SK-N-SH (cell line): Measurements from ENCODE around the gene RPL5. TPM values are rescaled to one million over a fixed set of nuclear protein-coding genes. Genes with fewer than 3 reads are reported as not detected.

Experiments
- CTCF ChIA-PET: fragments of 300-600, 350-600 bp; formaldehyde crosslinking; extraction: SDS; loops from one replicate; lab custom pipeline; 2021; lab: Yijun Ruan, JAX
- POLR2A ChIA-PET: fragments of 350-600 bp; sonication (Branson Sonifier 250); formaldehyde crosslinking; extraction: SDS; loops from one replicate; lab custom pipeline; 2020; ENCODE audit warnings: antibody characterized with exemption, inconsistent platforms; lab: Yijun Ruan, JAX
- DNase-seq: peaks from one replicate; pipeline ENCODE4 v3.0.0; 2012
- H2AFZ ChIP-seq: fragments of 200-600 bp; sonication (generic); 2 replicates; pipeline ENCODE4 v1.8.1; 2016; ENCODE audit warnings: antibody characterized with exemption, mild to moderate bottlenecking, low read depth
- H3F3A ChIP-seq: fragments of 200-600 bp; sonication (generic); replicated peaks from 2 replicates; pipeline ENCODE3; 2016; ENCODE audit warnings: antibody characterized with exemption, mild to moderate bottlenecking; ENCODE audit not compliant: insufficient read depth
- H3K27ac ChIP-seq, 2 experiments: fragments of 200-500 bp in 1 of 2; fragments of 200-600 bp in 1 of 2; sonication (Bioruptor generic) in 1 of 2; sonication (generic), shearing (Covaris generic) in 1 of 2; 2 replicates each; pipeline versions ENCODE4 v1.5.1 to v1.6.1; 2014 to 2016; ENCODE audit warnings: low read depth in 2 of 2, inconsistent platforms in 1 of 2, low read length in 1 of 2, mild to moderate bottlenecking in 1 of 2, mixed read lengths in 1 of 2
- H3K27me3 ChIP-seq: fragments of 200-600 bp; sonication (generic), shearing (Covaris generic); 2 replicates; pipeline ENCODE4 v1.6.1; 2016; ENCODE audit warnings: mixed run types; ENCODE audit not compliant: insufficient read depth
- H3K36me3 ChIP-seq, 2 experiments: fragments of 200-500 bp in 1 of 2; fragments of 200-600 bp in 1 of 2; sonication (Bioruptor generic) in 1 of 2; sonication (generic) in 1 of 2; replicated peaks in 1 of 2; 2 replicates each; pipeline versions ENCODE3 to v1.5.1; 2014 to 2016; ENCODE audit warnings: low read length in 1 of 2, mild to moderate bottlenecking in 1 of 2; ENCODE audit not compliant: insufficient read depth in 2 of 2, control insufficient read depth in 1 of 2
- H3K4me1 ChIP-seq, 2 experiments: fragments of 200-500 bp in 1 of 2; fragments of 200-600 bp in 1 of 2; sonication (Bioruptor generic) in 1 of 2; sonication (generic), shearing (Covaris generic) in 1 of 2; 2 replicates each; pipeline versions ENCODE4 v1.5.1 to v1.6.1; 2014 to 2016; ENCODE audit warnings: low read depth in 1 of 2, low read length in 1 of 2, mixed run types in 1 of 2; ENCODE audit not compliant: insufficient read depth in 2 of 2, control insufficient read depth in 1 of 2
- H3K4me2 ChIP-seq: fragments of 200-600 bp; sonication (generic), shearing (Covaris generic); 2 replicates; pipeline ENCODE4 v1.6.1; 2017; ENCODE audit warnings: mixed run types
- H3K4me3 ChIP-seq, 2 experiments: fragments of 200-500 bp in 1 of 2; fragments of 200-600 bp in 1 of 2; sonication (Bioruptor generic) in 1 of 2; sonication (generic), shearing (Covaris generic) in 1 of 2; 2 replicates each; pipeline versions ENCODE4 v1.5.1 to v1.8.1; 2014 to 2016; ENCODE audit warnings: low read depth in 2 of 2, inconsistent platforms in 1 of 2, low read length in 1 of 2, mild to moderate bottlenecking in 1 of 2, mixed read lengths in 1 of 2, moderate library complexity in 1 of 2
- H3K79me2 ChIP-seq: fragments of 200-600 bp; sonication (generic); 2 replicates; pipeline ENCODE4 v1.8.1; 2017; ENCODE audit warnings: mild to moderate bottlenecking; ENCODE audit not compliant: insufficient read depth
- H3K9ac ChIP-seq: fragments of 200-600 bp; sonication (generic); 2 replicates; pipeline ENCODE4 v1.6.1; 2017; ENCODE audit warnings: mixed run types
- H3K9me2 ChIP-seq: fragments of 200-600 bp; sonication (generic); 2 replicates; pipeline ENCODE4 v1.6.1; 2017; ENCODE audit warnings: mixed run types
- H3K9me3 ChIP-seq: fragments of 200-600 bp; sonication (generic); 2 replicates; pipeline ENCODE4 v1.6.1; 2017; ENCODE audit warnings: mixed run types, mild to moderate bottlenecking, moderate library complexity
- H4K20me1 ChIP-seq: fragments of 200-600 bp; sonication (generic); 2 replicates; pipeline ENCODE4 v1.6.1; 2017; ENCODE audit warnings: mild to moderate bottlenecking, mixed run types; ENCODE audit not compliant: insufficient read depth
- FOSL2 ChIP-seq: IDR thresholded peaks from 2 replicates; pipeline ENCODE4 v1.4.0; 2012; ENCODE audit warnings: low read depth, mild to moderate bottlenecking, moderate library complexity, borderline replicate concordance
- FOXJ3 ChIP-seq: sonication (generic); formaldehyde crosslinking; IDR thresholded peaks from 2 replicates; pipeline ENCODE4 v1.5.1; 2020; ENCODE audit warnings: mild to moderate bottlenecking, missing genetic modification reagents
- FOXM1 ChIP-seq: IDR thresholded peaks from 2 replicates; pipeline ENCODE4 v1.4.0; 2012; ENCODE audit warnings: low read depth, mild to moderate bottlenecking
- NRF1 ChIP-seq: IDR thresholded peaks from 2 replicates; pipeline ENCODE4 v1.6.1; 2012; ENCODE audit warnings: low read depth, mild to moderate bottlenecking, low read length
- RFX5 ChIP-seq: IDR thresholded peaks from 2 replicates; pipeline ENCODE4 v1.6.1; 2012; ENCODE audit warnings: mild to moderate bottlenecking, improper control_type of control experiment, low read length
- SMC3 ChIP-seq: IDR thresholded peaks from 2 replicates; pipeline ENCODE4 v1.6.1; 2012; ENCODE audit warnings: low read depth, low read length, improper control_type of control experiment
- WGBS: methylation state at CpG from one replicate; pipeline ENCODE4 v1.1.6; 2017; ENCODE audit warnings: low lambda C conversion rate; 5-methylcytosine and 5-hydroxymethylcytosine counted together
- polyA plus RNA-seq, 3 experiments: library from polyadenylated mRNA; depleted of rRNA; stranded (reverse); fragments of >200 nt; gene quantifications; 2 replicates each; pipeline ENCODE4 v1.2.3, GENCODE V29; 2012
- TF ChIP-seq, protein P1 (sequence below): fragments of 150-350 bp; IDR thresholded peaks from 2 replicates; pipeline ENCODE4 v1.6.1; 2016; ENCODE audit warnings: mild to moderate bottlenecking, low read depth, low read length
- TF ChIP-seq, protein P2 (sequence below): IDR thresholded peaks from 2 replicates; pipeline ENCODE4 v1.6.1; 2012; ENCODE audit warnings: mild to moderate bottlenecking, low read depth, low read length, moderate library complexity
- TF ChIP-seq, protein P3 (sequence below): IDR thresholded peaks from 2 replicates; pipeline ENCODE4 v1.4.0; 2012; ENCODE audit warnings: low read depth, borderline replicate concordance

RPL5 gene
- polyA plus RNA-seq, 1 of the 3 experiments (the other 2 are of a cell fraction), result 1,489 TPM

- peak; percentile 33; the same call in 1 of the 2 replicates for TF ChIP-seq RFX5
Measured at GRCh38 chr1:92858564-92859399, 26.9 kb downstream of the RPL5 start (continued).

DNA sequence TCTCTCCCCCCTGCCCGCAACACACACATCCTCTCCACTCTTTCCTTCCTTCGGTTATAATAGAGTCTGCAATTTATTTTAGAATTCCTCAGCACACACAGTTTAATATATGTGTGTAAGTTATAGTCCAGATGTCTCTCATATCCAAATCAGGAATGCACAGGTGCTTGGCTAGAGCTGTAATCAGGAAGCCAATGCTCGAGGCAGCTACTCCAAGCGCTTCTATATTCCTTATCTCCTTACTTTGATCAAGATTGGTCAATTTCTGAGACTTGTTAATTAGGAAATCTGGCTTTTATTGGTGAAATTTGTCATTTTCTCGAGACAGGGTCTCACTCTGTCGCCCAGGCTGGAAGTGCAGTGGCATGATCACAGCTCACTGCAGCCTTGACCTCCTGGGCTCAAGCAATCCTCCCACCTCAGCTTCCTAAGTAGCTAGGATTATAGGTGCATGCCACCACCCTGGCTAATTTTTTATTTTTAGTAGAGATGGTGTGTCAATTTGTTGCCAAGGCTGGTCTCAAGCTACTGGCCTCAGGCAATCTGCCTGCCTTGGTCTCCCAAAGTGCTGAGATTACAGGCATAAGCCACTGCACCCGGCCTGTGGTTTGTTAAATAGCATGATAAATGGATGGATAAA lies 27.7 kb downstream of the RPL5 start:
- H3K36me3 ChIP-seq, result no peaks in the 10 kb centered on the region
- no peak for DNase-seq
- no peaks in the 10 kb centered on the region for H3F3A ChIP-seq
- TF ChIP-seq FOXJ3 (CRISPR knock-in tag), result no peak
- TF ChIP-seq, protein P1, sequence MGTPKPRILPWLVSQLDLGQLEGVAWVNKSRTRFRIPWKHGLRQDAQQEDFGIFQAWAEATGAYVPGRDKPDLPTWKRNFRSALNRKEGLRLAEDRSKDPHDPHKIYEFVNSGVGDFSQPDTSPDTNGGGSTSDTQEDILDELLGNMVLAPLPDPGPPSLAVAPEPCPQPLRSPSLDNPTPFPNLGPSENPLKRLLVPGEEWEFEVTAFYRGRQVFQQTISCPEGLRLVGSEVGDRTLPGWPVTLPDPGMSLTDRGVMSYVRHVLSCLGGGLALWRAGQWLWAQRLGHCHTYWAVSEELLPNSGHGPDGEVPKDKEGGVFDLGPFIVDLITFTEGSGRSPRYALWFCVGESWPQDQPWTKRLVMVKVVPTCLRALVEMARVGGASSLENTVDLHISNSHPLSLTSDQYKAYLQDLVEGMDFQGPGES, result no peak
- no peak for TF ChIP-seq SMC3
- TF ChIP-seq, protein P2, sequence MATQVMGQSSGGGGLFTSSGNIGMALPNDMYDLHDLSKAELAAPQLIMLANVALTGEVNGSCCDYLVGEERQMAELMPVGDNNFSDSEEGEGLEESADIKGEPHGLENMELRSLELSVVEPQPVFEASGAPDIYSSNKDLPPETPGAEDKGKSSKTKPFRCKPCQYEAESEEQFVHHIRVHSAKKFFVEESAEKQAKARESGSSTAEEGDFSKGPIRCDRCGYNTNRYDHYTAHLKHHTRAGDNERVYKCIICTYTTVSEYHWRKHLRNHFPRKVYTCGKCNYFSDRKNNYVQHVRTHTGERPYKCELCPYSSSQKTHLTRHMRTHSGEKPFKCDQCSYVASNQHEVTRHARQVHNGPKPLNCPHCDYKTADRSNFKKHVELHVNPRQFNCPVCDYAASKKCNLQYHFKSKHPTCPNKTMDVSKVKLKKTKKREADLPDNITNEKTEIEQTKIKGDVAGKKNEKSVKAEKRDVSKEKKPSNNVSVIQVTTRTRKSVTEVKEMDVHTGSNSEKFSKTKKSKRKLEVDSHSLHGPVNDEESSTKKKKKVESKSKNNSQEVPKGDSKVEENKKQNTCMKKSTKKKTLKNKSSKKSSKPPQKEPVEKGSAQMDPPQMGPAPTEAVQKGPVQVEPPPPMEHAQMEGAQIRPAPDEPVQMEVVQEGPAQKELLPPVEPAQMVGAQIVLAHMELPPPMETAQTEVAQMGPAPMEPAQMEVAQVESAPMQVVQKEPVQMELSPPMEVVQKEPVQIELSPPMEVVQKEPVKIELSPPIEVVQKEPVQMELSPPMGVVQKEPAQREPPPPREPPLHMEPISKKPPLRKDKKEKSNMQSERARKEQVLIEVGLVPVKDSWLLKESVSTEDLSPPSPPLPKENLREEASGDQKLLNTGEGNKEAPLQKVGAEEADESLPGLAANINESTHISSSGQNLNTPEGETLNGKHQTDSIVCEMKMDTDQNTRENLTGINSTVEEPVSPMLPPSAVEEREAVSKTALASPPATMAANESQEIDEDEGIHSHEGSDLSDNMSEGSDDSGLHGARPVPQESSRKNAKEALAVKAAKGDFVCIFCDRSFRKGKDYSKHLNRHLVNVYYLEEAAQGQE, result no peak
- ChIA-PET CTCF (interaction anchor here (0.6 to 13.1 kb wide), 56 partner anchors 9 to 486 kb away, joined by 3 to 193 read pairs (median 7); partner anchors contain the start of genes DIPK1A, DR1 and RPL5), POLR2A (no interaction called here)
- WGBS, result 35% methylated on average over 7 of the region's 7 CpGs
- no peaks in the 10 kb centered on the region for H3K9me2 ChIP-seq
- no peak overlapping the region for H3K27ac ChIP-seq
- no peak overlapping the region for H3K4me2 ChIP-seq
- no peaks in the 10 kb centered on the region for H3K9me3 ChIP-seq
- H3K9ac ChIP-seq, result no peak overlapping the region
- no peaks in the 10 kb centered on the region for H3K79me2 ChIP-seq
- H3K27me3 ChIP-seq, result no peaks in the 10 kb centered on the region
- H4K20me1 ChIP-seq, result no peaks in the 10 kb centered on the region
- no peak overlapping the region for H3K4me3 ChIP-seq
- H2AFZ ChIP-seq, result no peak overlapping the region; the same call in 1 of the 2 replicates
- H3K4me1 ChIP-seq, result peaks cover 0 to 3% of the 10 kb centered on the region in 2 experiments; a peak in 1 of 4 replicates

DNA sequence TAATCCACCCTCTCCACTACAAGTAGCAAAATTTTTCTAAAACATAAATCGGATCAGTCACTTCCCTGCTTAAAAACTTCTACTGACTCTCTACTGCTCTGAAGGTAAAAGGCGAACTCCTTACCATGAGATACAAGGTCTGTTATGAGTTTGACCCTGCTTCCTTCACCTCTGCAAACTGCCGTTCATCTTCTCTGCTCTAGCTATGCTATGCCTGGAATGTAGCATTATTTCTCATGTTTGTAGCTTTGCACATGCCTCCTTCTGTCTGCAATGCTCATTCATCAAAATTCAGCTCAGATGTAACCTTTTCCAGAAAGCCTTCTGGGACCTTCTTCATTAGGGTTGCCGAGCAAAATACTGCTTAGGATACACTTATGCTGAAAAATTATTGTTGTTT lies 30.8 kb downstream of the RPL5 start:
- no peaks in the 10 kb centered on the region for H4K20me1 ChIP-seq
- no peaks in the 10 kb centered on the region for H3F3A ChIP-seq
- no peak for DNase-seq
- no peak overlapping the region for H3K4me3 ChIP-seq
- H3K9me2 ChIP-seq, result no peaks in the 10 kb centered on the region
- H3K9me3 ChIP-seq, result no peaks in the 10 kb centered on the region
- CTCF ChIA-PET, result interaction anchor here (1.0 to 10.1 kb wide), 4 partner anchors 13 to 131 kb away, joined by 3 to 66 read pairs (median 8); partner anchors contain the start of gene DIPK1A
- H3K4me2 ChIP-seq, result no peak overlapping the region
- no peaks in the 10 kb centered on the region for H3K36me3 ChIP-seq
- H2AFZ ChIP-seq, result no peak overlapping the region
- peaks cover 0 to 3% of the 10 kb centered on the region in 2 experiments; a peak in 1 of 4 replicates for H3K4me1 ChIP-seq
- no peak overlapping the region for H3K9ac ChIP-seq
- POLR2A ChIA-PET, result no interaction called here
- WGBS, result 81% methylated on average over 4 of the region's 4 CpGs
- no peaks in the 10 kb centered on the region for H3K79me2 ChIP-seq
- no peak overlapping the region for H3K27ac ChIP-seq
- TF ChIP-seq, protein P1, result no peak
- TF ChIP-seq, protein P3, sequence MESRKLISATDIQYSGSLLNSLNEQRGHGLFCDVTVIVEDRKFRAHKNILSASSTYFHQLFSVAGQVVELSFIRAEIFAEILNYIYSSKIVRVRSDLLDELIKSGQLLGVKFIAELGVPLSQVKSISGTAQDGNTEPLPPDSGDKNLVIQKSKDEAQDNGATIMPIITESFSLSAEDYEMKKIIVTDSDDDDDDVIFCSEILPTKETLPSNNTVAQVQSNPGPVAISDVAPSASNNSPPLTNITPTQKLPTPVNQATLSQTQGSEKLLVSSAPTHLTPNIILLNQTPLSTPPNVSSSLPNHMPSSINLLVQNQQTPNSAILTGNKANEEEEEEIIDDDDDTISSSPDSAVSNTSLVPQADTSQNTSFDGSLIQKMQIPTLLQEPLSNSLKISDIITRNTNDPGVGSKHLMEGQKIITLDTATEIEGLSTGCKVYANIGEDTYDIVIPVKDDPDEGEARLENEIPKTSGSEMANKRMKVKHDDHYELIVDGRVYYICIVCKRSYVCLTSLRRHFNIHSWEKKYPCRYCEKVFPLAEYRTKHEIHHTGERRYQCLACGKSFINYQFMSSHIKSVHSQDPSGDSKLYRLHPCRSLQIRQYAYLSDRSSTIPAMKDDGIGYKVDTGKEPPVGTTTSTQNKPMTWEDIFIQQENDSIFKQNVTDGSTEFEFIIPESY, result no peak
- TF ChIP-seq FOSL2 (no peak), FOXM1 (no peak), NRF1 (no peak), SMC3 (no peak)
- no peaks in the 10 kb centered on the region for H3K27me3 ChIP-seq
